NCI-H128 (cell line): ENCODE data around the gene HMX1.

ENCODE experiments used
- DNase-seq: peaks from one replicate; lab custom pipeline; 2025; ENCODE audit not compliant: unreplicated experiment; lab: John Stamatoyannopoulos, UW

The HMX1 gene

DNA sequence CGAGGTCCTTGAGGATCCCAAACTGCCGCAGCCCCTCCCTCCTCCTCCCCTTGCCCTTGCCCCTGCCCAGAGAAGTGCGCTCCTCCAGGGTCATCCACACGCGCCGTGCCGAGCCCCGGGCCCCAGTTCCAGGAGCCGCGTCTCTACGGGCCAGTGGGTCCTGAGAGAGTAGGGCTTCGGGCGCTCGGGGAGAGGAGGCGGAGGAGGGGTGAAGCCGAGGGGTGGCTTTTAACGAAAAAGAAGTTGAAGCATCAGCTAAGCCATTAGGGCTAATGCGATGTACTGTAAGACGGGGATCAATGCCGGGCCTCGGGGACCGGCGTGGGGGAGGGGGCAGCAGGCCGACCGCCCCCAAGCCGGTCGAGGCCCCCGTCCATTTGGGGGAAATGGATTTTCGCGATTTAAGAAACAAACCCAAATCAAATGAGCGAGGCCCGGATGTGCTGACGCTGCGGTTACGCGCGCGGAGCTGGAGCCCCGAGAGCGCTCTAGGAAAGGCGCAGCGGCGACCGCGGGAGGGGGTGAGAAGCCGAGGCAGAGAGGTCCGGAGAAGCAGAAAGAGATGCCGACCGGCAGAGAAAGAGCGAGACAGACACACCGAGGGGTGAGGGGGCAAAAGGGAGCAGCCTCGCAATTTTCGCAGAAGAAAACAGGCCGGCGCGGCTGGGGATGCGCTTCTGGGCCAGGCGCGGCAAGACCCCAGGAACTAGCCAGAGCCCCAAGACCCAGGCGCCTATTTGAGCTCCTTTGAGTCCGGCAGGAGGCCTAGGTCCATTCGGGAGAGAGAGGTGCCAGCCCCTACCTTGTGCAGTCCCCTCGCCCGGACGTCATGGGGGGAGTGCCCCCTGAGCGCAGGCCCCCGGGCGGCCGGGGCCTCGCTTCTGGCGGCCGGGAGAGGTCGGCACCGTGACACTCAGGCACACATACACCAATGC lies 13.6 kb downstream of the HMX1 start:
- DNase-seq: no peak

DNA sequence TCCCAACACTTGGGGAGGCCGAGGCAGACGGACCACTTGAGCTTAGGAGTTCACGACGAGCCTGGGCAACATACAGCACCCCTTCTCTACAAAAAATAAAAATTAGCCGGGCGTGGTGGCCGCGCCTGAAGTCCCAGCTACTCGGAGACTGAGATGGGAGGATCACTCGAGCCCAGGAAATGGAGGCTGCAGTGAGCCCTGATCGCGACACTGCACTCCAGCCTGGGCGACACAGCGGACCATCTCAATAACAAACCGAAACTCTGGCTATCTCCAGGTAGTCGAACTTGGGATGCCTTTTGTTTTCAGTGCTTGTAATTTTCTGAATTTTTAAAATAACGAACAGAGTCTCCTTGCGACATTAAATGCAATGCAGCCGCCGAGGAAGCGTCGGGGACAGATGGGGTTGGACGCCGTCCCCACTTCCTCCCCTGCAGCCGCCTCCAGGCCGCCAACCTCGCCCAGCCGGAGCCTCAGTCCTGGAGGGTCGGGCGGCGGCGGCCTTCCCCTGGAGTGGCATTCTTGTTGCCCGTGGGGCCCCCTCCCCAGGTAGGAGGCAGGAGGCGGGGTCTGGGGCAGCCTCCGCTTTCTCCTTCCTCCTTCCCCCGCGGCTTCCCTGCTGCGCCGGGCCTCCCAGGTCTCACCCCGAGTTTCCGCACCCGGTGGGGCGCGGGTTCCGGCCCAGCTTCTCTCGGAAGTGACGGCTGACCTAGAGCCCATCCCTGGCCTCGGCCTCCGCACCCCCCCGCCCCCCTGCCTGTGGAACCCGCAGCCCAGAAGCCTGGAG lies 14.6 kb downstream of the HMX1 start:
- DNase-seq: no peak

DNA sequence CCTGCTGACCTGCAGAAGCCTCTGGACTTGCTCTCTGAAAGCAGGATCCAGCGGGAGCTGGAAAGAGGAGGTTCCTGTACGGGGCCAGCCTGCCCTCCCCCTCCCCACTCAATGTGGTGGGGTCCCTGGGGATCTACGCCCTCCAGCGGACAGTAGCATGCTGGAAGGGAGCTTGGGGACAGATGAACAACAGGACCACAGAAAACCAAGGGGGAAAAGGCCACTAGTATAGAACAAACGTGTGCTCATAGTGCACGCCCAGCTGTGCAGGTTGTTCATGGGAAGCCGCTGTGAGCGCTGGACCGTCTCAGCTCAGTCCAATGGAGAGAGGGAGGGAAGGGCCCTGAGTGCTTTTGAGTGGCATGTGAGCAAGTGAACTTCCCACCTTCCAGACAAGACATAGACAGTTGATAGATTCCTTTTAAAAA lies 15.8 kb downstream of the HMX1 start:
- no peak for DNase-seq

- no peak for DNase-seq
Observed at GRCh38 chr4:8854931-8855330, 16.7 kb downstream of the HMX1 start.

- DNase-seq: no peak
Observed at GRCh38 chr4:8854016-8854415, 17.6 kb downstream of the HMX1 start.

DNA sequence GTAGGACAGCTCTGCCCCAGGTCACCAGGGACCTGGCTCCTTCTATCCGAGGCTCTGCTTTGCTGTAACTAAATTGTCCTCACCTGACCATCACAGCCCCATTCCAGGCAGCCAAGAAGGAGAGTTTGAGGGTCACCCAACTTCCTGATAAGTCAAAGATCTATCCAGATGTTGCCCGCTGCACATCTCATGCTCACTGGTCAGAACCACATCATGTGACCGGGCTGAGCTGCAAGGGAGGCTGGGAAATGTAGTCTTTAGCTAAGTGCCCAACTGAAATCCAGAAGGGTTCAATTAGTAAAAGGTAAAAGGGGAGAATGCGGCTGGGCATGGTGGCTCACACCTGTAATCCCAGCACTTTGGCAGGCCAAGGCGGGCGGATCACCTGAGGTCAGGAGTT lies 18.4 kb downstream of the HMX1 start:
- DNase-seq: no peak

DNA sequence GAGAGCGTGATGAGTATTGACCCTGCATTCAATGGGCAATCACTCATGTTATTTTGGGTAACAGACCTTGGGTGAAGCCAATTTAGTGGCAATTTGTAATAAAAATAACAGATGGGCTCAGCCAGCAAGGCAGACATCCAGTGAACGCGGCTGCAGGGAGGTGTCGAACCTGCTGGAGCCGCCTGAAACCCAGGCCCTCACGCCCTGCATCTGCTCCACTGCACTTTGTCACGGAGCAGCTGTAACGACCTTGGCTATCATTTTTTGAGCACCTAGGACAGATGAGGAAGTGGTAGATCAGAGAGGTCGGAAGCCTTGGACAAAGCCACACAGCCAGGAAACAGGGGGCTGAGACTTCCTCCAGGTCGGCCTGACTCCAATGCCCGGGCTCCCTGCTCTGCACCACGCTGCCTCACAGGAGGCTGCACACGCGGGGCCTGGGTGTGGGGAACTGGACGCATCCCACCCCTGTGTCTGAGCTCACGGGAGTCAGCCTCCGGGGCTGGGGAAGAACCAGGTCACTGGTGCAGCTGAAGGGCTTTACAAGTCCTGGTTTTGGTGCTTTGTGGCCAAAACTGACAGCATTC lies 19.4 kb downstream of the HMX1 start:
- DNase-seq: no peak

DNA sequence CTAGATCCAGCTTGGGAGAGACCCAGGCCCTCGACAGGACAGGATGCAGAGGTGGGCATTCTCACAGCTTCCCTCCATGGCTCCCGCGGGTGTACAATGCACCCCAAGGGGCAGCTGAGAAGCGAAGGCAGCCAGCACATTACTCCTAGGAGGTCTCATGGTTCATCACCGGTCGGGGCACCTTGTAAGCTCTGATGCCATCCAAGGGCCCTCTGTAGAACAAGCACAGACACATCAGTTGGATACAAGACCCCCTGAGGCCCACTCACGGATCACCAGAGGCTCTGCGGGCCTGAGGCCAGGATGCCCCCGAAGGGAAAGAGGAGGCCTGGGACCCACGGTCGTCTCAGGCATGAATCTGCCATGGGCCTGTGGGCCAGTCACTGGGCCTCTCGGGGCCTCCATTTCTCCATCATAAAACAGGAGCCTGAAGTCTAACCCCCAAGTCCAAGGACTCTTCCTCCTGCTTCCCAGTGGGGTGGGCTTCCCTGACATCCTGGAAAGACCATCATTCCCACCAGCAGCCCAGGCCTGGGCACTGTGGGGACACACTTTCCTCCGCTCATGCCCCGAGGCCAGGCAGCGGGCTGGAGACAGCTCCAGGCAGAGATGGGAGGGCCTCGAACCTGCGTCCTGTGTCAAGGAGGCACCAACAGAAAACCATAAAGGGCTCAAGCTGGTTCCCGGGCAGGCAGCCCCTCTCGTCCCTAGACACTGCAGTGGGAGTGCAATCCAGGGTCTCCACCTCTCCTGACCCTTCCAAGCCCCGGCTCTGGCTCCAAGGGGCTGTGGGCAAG lies 20.1 kb downstream of the HMX1 start:
- DNase-seq: no peak

DNA sequence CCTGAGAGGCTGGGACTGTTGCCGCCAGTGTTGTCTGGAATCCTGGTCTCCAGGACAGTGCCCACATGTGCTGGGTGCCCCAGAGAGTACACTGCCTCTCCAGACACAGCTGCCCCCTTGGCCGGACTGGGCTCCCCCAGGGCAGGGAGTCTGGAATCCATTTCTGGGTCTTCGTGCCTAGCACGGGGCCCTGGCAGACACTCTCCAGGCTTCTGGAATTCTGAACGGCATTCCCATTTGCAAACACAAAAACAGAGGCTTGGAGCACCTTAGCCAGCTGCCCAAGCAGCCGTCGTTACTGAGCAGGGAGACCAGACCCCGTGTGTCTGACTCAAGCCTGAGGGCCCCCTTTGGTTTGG lies 20.8 kb downstream of the HMX1 start:
- DNase-seq: no peak

DNA sequence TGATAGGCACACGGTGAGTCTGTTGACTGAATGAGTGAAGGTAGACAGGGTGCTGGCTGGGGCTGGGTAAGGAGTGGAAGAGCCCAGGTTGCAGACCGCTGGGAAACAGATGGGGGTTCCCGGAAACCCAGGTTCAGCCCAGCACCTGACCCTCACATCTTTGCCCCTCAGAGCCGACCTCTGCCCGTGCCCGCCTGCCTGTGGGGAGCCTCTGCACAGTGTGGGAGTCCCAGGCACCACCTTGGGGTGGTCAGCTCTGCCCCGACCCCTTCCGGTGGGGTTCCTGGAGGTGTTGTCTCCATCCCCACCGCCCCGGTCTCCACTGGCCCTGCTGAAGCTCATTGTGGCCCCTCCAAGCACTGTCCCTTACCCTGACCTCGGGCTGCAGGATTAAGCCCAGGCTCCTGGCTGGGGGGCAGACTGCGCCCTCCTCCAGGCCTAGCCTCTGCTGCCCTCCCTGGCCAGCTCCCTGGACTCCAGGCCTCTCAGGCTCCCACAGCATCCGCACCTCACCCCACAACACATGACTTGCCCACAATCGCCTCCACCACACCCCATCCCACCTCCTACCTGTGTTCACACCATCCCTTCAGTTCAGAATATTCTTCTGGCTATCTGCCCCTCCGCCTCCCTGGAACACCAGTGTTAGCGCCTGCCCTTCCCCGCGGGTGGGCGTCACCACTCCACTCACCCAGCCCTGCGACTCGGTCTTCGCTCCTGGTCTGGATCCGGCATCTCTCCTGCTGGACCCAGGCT lies 21.4 kb downstream of the HMX1 start:
- no peak for DNase-seq

GRCh38 chr4:8849266-8850073 lies 22.2 kb downstream of the HMX1 start:
- no peak for DNase-seq

- no peak for DNase-seq
Observed at GRCh38 chr4:8848507-8849265, 23.0 kb downstream of the HMX1 start.

DNA sequence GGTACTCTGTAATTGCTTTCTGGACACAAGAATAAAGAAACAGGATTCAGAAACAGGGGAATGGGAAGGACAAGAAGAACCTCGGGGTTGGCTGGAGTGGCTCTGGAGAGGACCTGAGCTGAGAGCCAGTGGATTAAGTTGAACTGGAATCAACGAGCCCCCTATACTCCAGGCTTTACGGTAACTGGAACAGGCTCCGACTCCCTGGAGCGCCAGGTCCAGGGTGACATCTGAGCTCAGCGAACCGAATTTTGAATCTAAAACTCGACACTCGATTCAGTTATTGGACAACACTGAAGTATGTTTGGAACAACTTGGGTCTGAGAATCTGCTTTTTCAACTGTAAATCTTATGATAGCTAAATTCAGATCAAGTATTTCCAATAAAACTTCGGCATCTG lies 23.9 kb downstream of the HMX1 start:
- no peak for DNase-seq

DNA sequence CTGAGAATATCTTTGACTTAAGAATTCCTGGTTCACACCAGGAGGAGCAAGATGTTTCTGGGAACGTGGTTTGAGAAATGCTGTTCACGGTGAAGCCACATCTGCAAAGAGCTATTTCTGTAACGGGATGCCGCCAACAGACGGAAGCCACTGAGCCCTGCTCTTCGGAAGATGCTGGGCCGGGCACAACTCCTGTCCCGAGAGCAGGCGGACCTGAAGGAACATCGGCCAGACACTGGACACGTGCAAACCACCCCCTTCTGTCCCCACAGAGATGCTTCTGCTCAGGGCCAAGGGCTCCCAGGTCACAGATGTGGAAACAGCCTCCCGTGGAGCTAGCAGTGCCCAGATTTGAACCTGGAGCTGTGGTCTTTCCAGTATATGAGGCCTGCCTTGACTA lies 24.3 kb downstream of the HMX1 start:
- no peak for DNase-seq

DNA sequence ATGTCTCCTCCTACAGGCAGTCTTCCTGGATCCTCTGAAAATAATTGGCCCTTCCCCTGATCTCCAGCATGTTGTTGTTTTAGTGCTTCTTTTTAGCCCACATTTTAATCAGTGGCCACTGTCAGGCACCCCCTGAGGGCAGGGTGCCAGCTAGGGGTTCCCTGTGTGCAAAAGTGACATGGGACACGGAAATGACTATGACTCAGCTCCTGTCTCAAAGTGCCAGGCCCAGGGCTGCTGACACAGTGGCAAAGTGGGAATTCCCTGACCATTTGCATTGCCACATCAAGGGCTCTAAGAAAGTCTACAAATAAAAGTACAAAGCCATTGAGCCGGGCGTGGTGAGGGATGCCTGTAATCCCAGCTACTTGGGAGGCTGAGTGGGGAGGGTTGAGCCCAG lies 24.8 kb downstream of the HMX1 start:
- no peak for DNase-seq

DNA sequence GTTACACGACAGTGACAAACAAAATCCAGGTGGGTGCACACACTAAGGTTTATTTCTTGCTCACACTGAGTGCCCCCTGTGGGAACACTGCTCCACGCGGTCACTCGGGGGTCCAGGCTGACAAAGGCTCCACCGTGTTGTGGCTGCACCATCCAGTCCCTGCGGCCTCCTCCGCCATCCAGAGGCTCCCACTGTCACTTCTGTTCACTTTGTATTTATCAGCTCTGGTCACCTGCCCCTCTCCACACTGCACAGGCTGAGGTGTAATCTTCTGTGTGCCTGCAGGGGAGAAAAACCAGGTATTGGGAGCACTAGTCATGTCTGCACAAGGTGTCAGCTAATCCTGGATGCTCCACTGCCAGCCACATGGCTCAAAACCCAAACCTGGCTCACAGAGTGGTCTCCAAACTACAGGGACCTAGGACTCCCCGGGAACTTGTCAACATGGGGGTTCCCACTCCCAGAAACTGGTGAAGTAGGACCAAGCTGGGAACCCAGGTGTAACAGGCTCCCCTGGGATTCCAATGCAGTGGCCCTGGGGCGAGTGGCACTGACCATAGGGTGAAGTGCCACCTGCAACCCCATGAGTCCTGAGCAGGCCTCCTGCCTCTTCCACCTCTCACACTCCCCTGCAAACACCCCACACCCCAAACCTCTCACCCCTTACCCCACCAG lies 25.5 kb downstream of the HMX1 start:
- no peak for DNase-seq

GRCh38 chr4:8844976-8845690 lies 26.5 kb downstream of the HMX1 start:
- no peak for DNase-seq

DNA sequence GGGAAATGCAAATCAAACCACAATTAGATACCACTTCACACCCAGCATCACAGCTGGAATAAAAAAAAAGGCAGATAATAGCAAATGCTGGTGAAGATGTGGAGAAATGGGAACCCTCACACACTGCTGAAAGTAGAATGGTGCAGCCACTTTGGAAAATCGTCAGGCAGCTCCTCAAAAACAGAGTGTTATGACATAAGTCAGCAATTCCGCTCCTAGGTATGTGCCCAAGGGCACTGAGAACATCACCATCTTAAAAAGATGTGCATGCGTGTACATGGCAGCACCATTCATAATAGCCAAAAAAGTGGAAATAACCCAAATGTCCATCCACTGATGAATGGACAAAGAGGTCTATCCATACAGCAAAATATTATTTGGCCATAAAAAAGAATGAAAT lies 28.0 kb downstream of the HMX1 start:
- DNase-seq: no peak
